Lower lobe of right lung (tissue), 2 donors: ENCODE data around the gene RFX4. TPM values are rescaled to one million over a fixed set of nuclear protein-coding genes. Genes with fewer than 3 reads are reported as not detected.
"Not testable (repeated sequence)": the region's sequence is repeated elsewhere in the genome, so short reads cannot be mapped to it uniquely, and the experiment has no call there.

Source experiments
- ATAC-seq, 2 donors: fragments of 200-7000 bp; cut with Tn5 transposase; one replicate each; pipeline ENCODE4 v1.9.1; 2020 to 2022; ENCODE audit warnings: mild to moderate bottlenecking in 2 of 2, moderate library complexity in 2 of 2
- DNase-seq: peaks from one replicate; pipeline ENCODE4 v3.0.0-alpha.2; 2020
- H3K27ac ChIP-seq: fragments of 200-600 bp; one replicate; pipeline ENCODE4 v1.8.0; 2022
- H3K27me3 ChIP-seq: fragments of 200-600 bp; one replicate; pipeline ENCODE4 v1.8.0; 2022; ENCODE audit warnings: low read depth
- H3K36me3 ChIP-seq: fragments of 200-600 bp; one replicate; pipeline ENCODE4 v1.8.0; 2022; ENCODE audit warnings: mild to moderate bottlenecking
- H3K4me1 ChIP-seq: fragments of 200-600 bp; one replicate; pipeline ENCODE4 v1.8.0; 2022
- H3K4me3 ChIP-seq: fragments of 200-600 bp; one replicate; pipeline ENCODE4 v1.8.0; 2022; ENCODE audit warnings: mild to moderate bottlenecking
- H3K9me3 ChIP-seq: fragments of 200-600 bp; one replicate; pipeline ENCODE4 v1.8.0; 2022
- intact Hi-C: fragments of 100-400 bp; cut with DNase I; formaldehyde crosslinking; loops from one replicate; pipeline ENCODE4 v1.11.0; 2022
- total RNA-seq: library from RNA; stranded (reverse); fragmentation: NEBNext Ultra II Directional; extraction: Animal tissue kit (Norgen Biotek cat#: 25700); gene quantifications from one replicate; pipeline ENCODE4 v1.2.1, GENCODE V29; 2021
- TF ChIP-seq, protein P1 (sequence below): fragments of 200-600 bp; IDR thresholded peaks from one replicate; pipeline ENCODE4 v1.8.0; 2022; ENCODE audit warnings: antibody characterized with exemption, mild to moderate bottlenecking
- donor health status: DM: no; HTN: yes; CAD: no; lungs with severe emphysema.

The RFX4 gene
- total RNA-seq, 1 donor from 2014 or later: not detected

DNA sequence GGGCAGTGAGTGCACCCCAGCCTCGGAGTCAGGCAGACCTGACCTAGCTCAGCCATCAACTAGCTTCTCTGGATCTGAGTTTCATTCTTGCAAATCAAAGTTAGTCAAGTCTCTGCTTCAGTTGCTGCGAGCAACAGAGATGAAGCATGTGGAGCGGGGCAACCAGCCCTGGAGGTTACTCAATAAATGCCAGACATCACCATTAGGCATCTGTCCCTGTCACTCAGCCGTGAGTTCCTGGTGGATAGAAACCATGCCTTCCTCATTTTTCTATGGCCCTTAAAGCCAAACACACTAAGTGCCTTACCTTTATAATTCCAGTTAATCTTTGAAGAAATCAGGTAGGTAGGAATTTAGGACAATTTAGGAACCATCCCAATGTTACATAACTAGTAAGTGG lies 19.3 kb downstream of the RFX4 start:
- TF ChIP-seq, protein P1, sequence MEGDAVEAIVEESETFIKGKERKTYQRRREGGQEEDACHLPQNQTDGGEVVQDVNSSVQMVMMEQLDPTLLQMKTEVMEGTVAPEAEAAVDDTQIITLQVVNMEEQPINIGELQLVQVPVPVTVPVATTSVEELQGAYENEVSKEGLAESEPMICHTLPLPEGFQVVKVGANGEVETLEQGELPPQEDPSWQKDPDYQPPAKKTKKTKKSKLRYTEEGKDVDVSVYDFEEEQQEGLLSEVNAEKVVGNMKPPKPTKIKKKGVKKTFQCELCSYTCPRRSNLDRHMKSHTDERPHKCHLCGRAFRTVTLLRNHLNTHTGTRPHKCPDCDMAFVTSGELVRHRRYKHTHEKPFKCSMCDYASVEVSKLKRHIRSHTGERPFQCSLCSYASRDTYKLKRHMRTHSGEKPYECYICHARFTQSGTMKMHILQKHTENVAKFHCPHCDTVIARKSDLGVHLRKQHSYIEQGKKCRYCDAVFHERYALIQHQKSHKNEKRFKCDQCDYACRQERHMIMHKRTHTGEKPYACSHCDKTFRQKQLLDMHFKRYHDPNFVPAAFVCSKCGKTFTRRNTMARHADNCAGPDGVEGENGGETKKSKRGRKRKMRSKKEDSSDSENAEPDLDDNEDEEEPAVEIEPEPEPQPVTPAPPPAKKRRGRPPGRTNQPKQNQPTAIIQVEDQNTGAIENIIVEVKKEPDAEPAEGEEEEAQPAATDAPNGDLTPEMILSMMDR: no peak
- Histone ChIP-seq H3K27ac (no peak overlapping the region), H3K4me3 (no peak overlapping the region), H3K36me3 (no peaks in the 10 kb centered on the region), H3K9me3 (no peaks in the 10 kb centered on the region), H3K4me1 (no peaks in the 10 kb centered on the region), H3K27me3 (no peaks in the 10 kb centered on the region)
- intact Hi-C loops: no loop called here
- no peak for DNase-seq
- no peak for ATAC-seq

GRCh38 chr12:106605254-106605653 lies 22.4 kb downstream of the RFX4 start:
- no peak overlapping the region for H3K27ac ChIP-seq
- TF ChIP-seq, protein P1: no peak
- ATAC-seq (no peak), DNase-seq (no peak)
- intact Hi-C loops: no loop called here
- H3K4me1 ChIP-seq: no peaks in the 10 kb centered on the region
- H3K27me3 ChIP-seq: no peaks in the 10 kb centered on the region
- H3K9me3 ChIP-seq: no peaks in the 10 kb centered on the region
- no peak overlapping the region for H3K4me3 ChIP-seq
- no peaks in the 10 kb centered on the region for H3K36me3 ChIP-seq

DNA sequence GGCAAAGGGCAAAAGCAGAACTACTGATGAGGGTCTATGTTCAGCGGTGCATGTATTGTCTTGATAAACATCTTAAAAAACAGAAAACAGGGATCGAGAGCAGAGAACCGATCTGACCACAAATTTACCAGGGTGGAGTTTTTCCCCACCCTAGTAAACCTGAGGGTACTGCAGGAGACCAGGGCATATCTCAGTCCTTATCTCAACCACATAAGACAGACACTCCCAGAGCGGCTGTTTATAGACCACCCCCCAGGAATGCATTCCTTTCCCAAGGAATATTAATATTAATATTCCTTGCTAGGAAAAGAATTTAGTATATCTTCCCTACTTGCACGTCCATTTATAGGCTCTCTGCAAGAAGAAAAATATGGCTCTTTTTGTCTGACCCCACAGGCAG lies 37.8 kb downstream of the RFX4 start:
- H3K36me3 ChIP-seq, H3K4me1 ChIP-seq, DNase-seq, intact Hi-C loops, H3K4me3 ChIP-seq, H3K27ac ChIP-seq, H3K27me3 ChIP-seq, ATAC-seq: not testable (repeated sequence)
- H3K9me3 ChIP-seq: peaks cover 15% of the 10 kb centered on the region

- DNase-seq: no peak
- peaks cover under 1% of the 10 kb centered on the region for H3K9me3 ChIP-seq
- H3K27ac ChIP-seq: no peak overlapping the region
- no peaks in the 10 kb centered on the region for H3K4me1 ChIP-seq
- no peaks in the 10 kb centered on the region for H3K36me3 ChIP-seq
- no peak for ATAC-seq
- H3K27me3 ChIP-seq: no peaks in the 10 kb centered on the region
- TF ChIP-seq, protein P1: no peak
- no peak overlapping the region for H3K4me3 ChIP-seq
- intact Hi-C loops: no loop called here
Measured at GRCh38 chr12:106625976-106626375, 43.2 kb downstream of the RFX4 start.

GRCh38 chr12:106629797-106630659 lies 47.2 kb downstream of the RFX4 start:
- no peak for ATAC-seq
- no peaks in the 10 kb centered on the region for H3K9me3 ChIP-seq
- DNase-seq: no peak
- H3K4me3 ChIP-seq: no peak overlapping the region
- intact Hi-C loops: no loop called here
- H3K4me1 ChIP-seq: no peaks in the 10 kb centered on the region
- peaks cover 5% of the 10 kb centered on the region for H3K27me3 ChIP-seq
- no peak overlapping the region for H3K27ac ChIP-seq
- no peaks in the 10 kb centered on the region for H3K36me3 ChIP-seq
- TF ChIP-seq, protein P1: no peak

- no peaks in the 10 kb centered on the region for H3K36me3 ChIP-seq
- no peak overlapping the region for H3K4me3 ChIP-seq
- DNase-seq (no peak), ATAC-seq (no peak)
- no peak overlapping the region for H3K27ac ChIP-seq
- H3K4me1 ChIP-seq: no peaks in the 10 kb centered on the region
- TF ChIP-seq, protein P1: no peak
- intact Hi-C loops: no loop called here
- peaks cover 5% of the 10 kb centered on the region for H3K27me3 ChIP-seq
- no peaks in the 10 kb centered on the region for H3K9me3 ChIP-seq
Measured at GRCh38 chr12:106631150-106631549, 48.3 kb downstream of the RFX4 start.
